GM23338 (cell line): ENCODE measurements around the gene MAMDC2.

Experiments used
- CTCF ChIP-seq, 2 experiments: fragments of 200-600 bp in 1 of 2; sonication (generic) in 1 of 2; conservative IDR thresholded peaks; 2 replicates each; pipeline versions ENCODE4 v1.5.1 to v1.6.1; 2016 to 2017; ENCODE audit warnings: antibody characterized with exemption in 2 of 2, low read depth in 2 of 2, mild to moderate bottlenecking in 2 of 2, moderate library complexity in 1 of 2
- EZH2 ChIP-seq: fragments of 200-600 bp; sonication (generic); IDR thresholded peaks from one replicate; pipeline ENCODE4 v1.8.0; 2017; ENCODE audit warnings: antibody characterized with exemption, mild to moderate bottlenecking, low read depth; ENCODE audit not compliant: unreplicated experiment
- JUNB ChIP-seq: IDR thresholded peaks from one replicate; pipeline ENCODE4 v1.6.1; 2016; ENCODE audit warnings: antibody characterized with exemption; ENCODE audit not compliant: unreplicated experiment
- POLR2AphosphoS5 ChIP-seq: IDR thresholded peaks from 2 replicates; pipeline ENCODE4 v1.6.1; 2016; ENCODE audit warnings: antibody characterized with exemption, low read depth
- ZNF114 ChIP-seq: fragments of 250-450 bp; sonication (Bioruptor Pico); IDR thresholded peaks from 2 replicates; pipeline ENCODE4 v1.5.0; 2020; ENCODE audit warnings: mild to moderate bottlenecking, moderate library complexity

- TF ChIP-seq CTCF (conservative IDR thresholded peaks at IDR 0.05; ENCODE audit: low read depth in 2 of 2) = no peak
- no peak for TF ChIP-seq ZNF114 (CRISPR knock-in tag)
- TF ChIP-seq JUNB = no peak
- TF ChIP-seq POLR2AphosphoS5 = no peak
- TF ChIP-seq EZH2 = no peak
These were observed 124.9 kb downstream of the MAMDC2 start for GRCh38 chr9:70168521-70168920.
